ENCODE measurements around the gene NPTN.

GRCh38 chr15:73599934-73600333 lies 33.3 kb downstream of the NPTN start:
- no peak for TF ChIP-seq POLR2AphosphoS5 (IDR thresholded peaks at IDR 0.05; ENCODE audit: low read depth, low read length)
- TF ChIP-seq FOXP2 (optimal IDR thresholded peaks at IDR 0.05; ENCODE audit: borderline replicate concordance, extremely low read depth, extremely low read length, insufficient read depth), result no peak
- no peak for TF ChIP-seq TAF1 (IDR thresholded peaks at IDR 0.05; ENCODE audit: borderline replicate concordance, insufficient read depth, low read length)
- no peak for TF ChIP-seq REST (IDR thresholded peaks at IDR 0.05; ENCODE audit: insufficient read depth in 1 of 2, low read depth in 2 of 2, low read length in 2 of 2)
- no peak for TF ChIP-seq SIN3A (IDR thresholded peaks at IDR 0.05; ENCODE audit: borderline replicate concordance, insufficient read depth, low read length)
